Osteoblast (primary cell): Measurements from ENCODE around the gene POU6F1. TPM values are rescaled to one million over a fixed set of nuclear protein-coding genes. Genes with fewer than 3 reads are reported as not detected.

ENCODE experiments used
- DNase-seq: peaks from one replicate; pipeline ENCODE4 v3.0.0; 2011; ENCODE audit warnings: low spot score, mixed read lengths; ENCODE audit not compliant: insufficient read length; ENCODE audit errors: missing footprints
- H2AFZ ChIP-seq: 2 replicates; pipeline ENCODE4 v1.6.0; 2011; ENCODE audit warnings: mild to moderate bottlenecking, low read length
- H3K27ac ChIP-seq: 2 replicates; pipeline ENCODE4 v1.5.1; 2011; ENCODE audit warnings: mild to moderate bottlenecking, low read depth, low read length, moderate library complexity
- H3K27me3 ChIP-seq: 2 replicates; pipeline ENCODE4 v1.6.0; 2012; ENCODE audit warnings: mild to moderate bottlenecking, control low read depth, inconsistent platforms, low read length, moderate library complexity; ENCODE audit not compliant: insufficient read depth
- H3K36me3 ChIP-seq: 2 replicates; pipeline ENCODE4 v1.5.1; 2011; ENCODE audit warnings: mild to moderate bottlenecking, low read length, control low read depth, moderate library complexity; ENCODE audit not compliant: insufficient read depth
- H3K4me1 ChIP-seq: 2 replicates; pipeline ENCODE4 v1.5.1; 2011; ENCODE audit warnings: mild to moderate bottlenecking, low read length, control low read depth, moderate library complexity; ENCODE audit not compliant: insufficient read depth
- H3K4me2 ChIP-seq: 2 replicates; pipeline ENCODE4 v1.6.0; 2011; ENCODE audit warnings: mild to moderate bottlenecking, low read length; ENCODE audit not compliant: insufficient read depth
- H3K4me3 ChIP-seq: fragments of 200-600 bp; sonication (generic); 3 replicates; pipeline ENCODE4 v1.5.1; 2012; ENCODE audit warnings: mild to moderate bottlenecking, low read length, inconsistent platforms; ENCODE audit not compliant: insufficient read depth
- H3K79me2 ChIP-seq: 2 replicates; pipeline ENCODE4 v1.6.0; 2012; ENCODE audit warnings: mild to moderate bottlenecking, low read length, control low read depth, inconsistent platforms; ENCODE audit not compliant: insufficient read depth
- H3K9me3 ChIP-seq: 2 replicates; pipeline ENCODE4 v1.5.1; 2011; ENCODE audit warnings: low read depth, low read length, control low read depth
- H4K20me1 ChIP-seq: 2 replicates; pipeline ENCODE4 v1.6.0; 2012; ENCODE audit warnings: mild to moderate bottlenecking, low read length, control low read depth; ENCODE audit not compliant: insufficient read depth
- CTCF ChIP-seq: IDR thresholded peaks from 2 replicates; pipeline ENCODE4 v1.5.1; 2011; ENCODE audit warnings: mild to moderate bottlenecking, low read depth, low read length, moderate library complexity; ENCODE audit errors: extremely low read depth
- total RNA-seq: library from RNA; depleted of rRNA; stranded (reverse); fragments of >200 nt; gene quantifications from 2 replicates; pipeline ENCODE4 v1.2.3, GENCODE V29; 2012

The POU6F1 gene
- total RNA-seq, 1 donor, result 7.6 TPM

- peaks cover 6% of the 10 kb centered on the region for H4K20me1 ChIP-seq
- peaks cover 39% of the 10 kb centered on the region for H3K4me1 ChIP-seq
- no peak overlapping the region for H2AFZ ChIP-seq
- H3K79me2 ChIP-seq, result peaks cover 49% of the 10 kb centered on the region
- peaks cover 52% of the 10 kb centered on the region for H3K36me3 ChIP-seq
- no peak overlapping the region for H3K4me2 ChIP-seq
- H3K4me3 ChIP-seq, result no peak overlapping the region
- no peaks in the 10 kb centered on the region for H3K9me3 ChIP-seq
- no peaks in the 10 kb centered on the region for H3K27me3 ChIP-seq
- no peak for TF ChIP-seq CTCF
- no peak overlapping the region for H3K27ac ChIP-seq
- DNase-seq, result no peak
Measured at GRCh38 chr12:51242876-51243275, 25.0 kb upstream of the POU6F1 start.

GRCh38 chr12:51242120-51242519 is 24.3 kb upstream of the POU6F1 start:
- H3K27me3 ChIP-seq, result no peaks in the 10 kb centered on the region
- no peak for DNase-seq
- H4K20me1 ChIP-seq, result peaks cover 6% of the 10 kb centered on the region
- H3K4me2 ChIP-seq, result no peak overlapping the region
- peaks cover 43% of the 10 kb centered on the region for H3K79me2 ChIP-seq
- H2AFZ ChIP-seq, result no peak overlapping the region
- TF ChIP-seq CTCF, result no peak
- H3K9me3 ChIP-seq, result no peaks in the 10 kb centered on the region
- peaks cover 39% of the 10 kb centered on the region for H3K4me1 ChIP-seq
- H3K4me3 ChIP-seq, result no peak overlapping the region
- no peak overlapping the region for H3K27ac ChIP-seq
- peaks cover 52% of the 10 kb centered on the region for H3K36me3 ChIP-seq

- Histone ChIP-seq H3K4me3 (no peak overlapping the region), H4K20me1 (peaks cover 6% of the 10 kb centered on the region), H3K36me3 (peaks cover 51% of the 10 kb centered on the region), H3K27me3 (no peaks in the 10 kb centered on the region), H3K27ac (peak overlapping the region; percentile 45), H2AFZ (no peak overlapping the region), H3K4me2 (peak overlapping the region; percentile 2), H3K79me2 (peaks cover 42% of the 10 kb centered on the region), H3K9me3 (no peaks in the 10 kb centered on the region), H3K4me1 (peaks cover 32% of the 10 kb centered on the region)
- TF ChIP-seq CTCF, result no peak
- peak; percentile 77 for DNase-seq
Measured at GRCh38 chr12:51240971-51241370, 23.1 kb upstream of the POU6F1 start.

GRCh38 chr12:51238510-51239334 is 20.9 kb upstream of the POU6F1 start, which contains the start of gene DAZAP2:
DAZAP2 (plus strand) TSS chr12:51238826; CDS start chr12:51238908, 82 bp downstream.
- Histone ChIP-seq H3K79me2 (peaks cover 30% of the 10 kb centered on the region), H3K4me1 (peaks cover 29% of the 10 kb centered on the region), H3K36me3 (peaks cover 34% of the 10 kb centered on the region), H4K20me1 (peaks cover 6% of the 10 kb centered on the region), H3K27me3 (no peaks in the 10 kb centered on the region), H3K4me2 (peak within 1 kb of the TSS; percentile 100), H3K9me3 (no peaks in the 10 kb centered on the region), H3K4me3 (peak within 1 kb of the TSS; percentile 91), H3K27ac (peak within 1 kb of the TSS; percentile 100), H2AFZ (peak within 1 kb of the TSS; percentile 93)
- peak; percentile 98 for DNase-seq
- no peak for TF ChIP-seq CTCF
